Body of pancreas (tissue), 4 donors: ENCODE results near the gene AKAP13.

Source experiments
- CTCF ChIP-seq, 7 experiments: fragments of 450-650 bp in 4 of 7; fragments of 200-600 bp in 3 of 7; sonication (generic) in 3 of 7; IDR thresholded peaks; one replicate each; pipeline ENCODE4 v1.5.1; 2016 to 2019; ENCODE audit warnings: antibody characterized with exemption in 7 of 7
- POLR2A ChIP-seq, 3 donors: fragments of 450-650 bp; IDR thresholded peaks; one replicate each; pipeline ENCODE4 v1.6.1; 2016; ENCODE audit warnings: antibody characterized with exemption in 3 of 3, mild to moderate bottlenecking in 2 of 3

DNA sequence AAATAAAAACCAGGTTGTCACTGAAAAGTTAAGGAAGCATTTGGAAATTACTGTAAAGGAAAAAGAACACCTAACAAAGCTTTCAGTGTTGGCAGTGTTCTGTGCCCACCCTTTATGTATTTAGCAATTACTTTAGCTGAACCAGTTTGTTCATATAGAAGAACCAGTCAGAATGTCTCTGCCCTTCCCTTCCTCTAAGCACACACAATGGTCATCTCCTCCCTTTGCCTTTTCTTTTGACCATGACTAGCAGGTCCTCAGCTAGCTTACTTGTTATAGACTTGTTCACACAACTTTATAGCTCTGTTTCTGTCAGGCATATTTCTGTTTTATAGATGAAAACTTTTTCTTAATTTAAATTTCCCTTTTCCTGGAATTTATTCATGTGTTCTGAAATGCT, 59.6 kb downstream of the AKAP13 start:
- TF ChIP-seq CTCF (IDR thresholded peaks at IDR 0.05) (no peak), POLR2A (IDR thresholded peaks at IDR 0.05) (no peak)
